ENCODE results near the gene C10orf67.

Gene C10orf67

GRCh38 chr10:23195846-23196600 lies 148.6 kb downstream of the C10orf67 start:
- no peak for DNase-seq

GRCh38 chr10:23194966-23195845 lies 149.4 kb downstream of the C10orf67 start:
- no peak for DNase-seq

- no peak for DNase-seq
Observed at GRCh38 chr10:23194471-23194965, 150.1 kb downstream of the C10orf67 start.

- no peak for DNase-seq
Observed at GRCh38 chr10:23193435-23194074, 151.0 kb downstream of the C10orf67 start.

GRCh38 chr10:23192712-23193434 lies 151.7 kb downstream of the C10orf67 start:
- no peak for DNase-seq

GRCh38 chr10:23191764-23192711 lies 152.6 kb downstream of the C10orf67 start, which contains the start of gene PTF1A:
Gene PTF1A, plus strand, starts transcription at chr10:23192312. Its CDS starts 219 bp downstream, at chr10:23192531.
- DNase-seq, result no peak

- no peak for DNase-seq
Observed at GRCh38 chr10:23190872-23191763, 153.5 kb downstream of the C10orf67 start.

- no peak for DNase-seq
Observed at GRCh38 chr10:23189024-23189423, 155.6 kb downstream of the C10orf67 start.

GRCh38 chr10:23187155-23187554 lies 157.4 kb downstream of the C10orf67 start:
- DNase-seq, result no peak

- no peak for DNase-seq
Observed at GRCh38 chr10:23186697-23187096, 157.9 kb downstream of the C10orf67 start.

GRCh38 chr10:23186178-23186577 lies 158.4 kb downstream of the C10orf67 start:
- DNase-seq, result no peak

GRCh38 chr10:23174977-23175512 lies 169.6 kb downstream of the C10orf67 start:
- no peak for DNase-seq

GRCh38 chr10:23174074-23174976 lies 170.3 kb downstream of the C10orf67 start:
- DNase-seq, result no peak

GRCh38 chr10:23173214-23174073 lies 171.2 kb downstream of the C10orf67 start:
- no peak for DNase-seq

- no peak for DNase-seq
Observed at GRCh38 chr10:23172429-23173213, 172.0 kb downstream of the C10orf67 start.

- peak; percentile 37 for DNase-seq
Observed at GRCh38 chr10:23171232-23171876, 173.2 kb downstream of the C10orf67 start.
